Measurements from ENCODE around the gene CPNE5.

CPNE5 gene

GRCh38 chr6:36838896-36839748, at the start of gene CPNE5:
TSS of gene CPNE5 (minus strand) at chr6:36839444. CDS start at chr6:36839377, 67 bp downstream.
- FAIRE-seq = no peak

GRCh38 chr6:36888115-36888643, 48.9 kb upstream of the CPNE5 start:
- no peak for FAIRE-seq

GRCh38 chr6:36886950-36887618, 47.8 kb upstream of the CPNE5 start:
- no peak for FAIRE-seq

- FAIRE-seq = peak; percentile 65
These were observed 46.5 kb upstream of the CPNE5 start, which contains the start of gene C6orf89 for GRCh38 chr6:36885461-36886401. TSS of gene C6orf89 (plus strand) at chr6:36885952. CDS start at chr6:36899445, 13,493 bp downstream.

- no peak for FAIRE-seq
These were observed 45.4 kb upstream of the CPNE5 start for GRCh38 chr6:36884610-36885009.

- FAIRE-seq = no peak
These were observed 36.0 kb upstream of the CPNE5 start for GRCh38 chr6:36875250-36875633.

- FAIRE-seq = peak; percentile 87
These were observed 35.4 kb upstream of the CPNE5 start, which contains the start of gene PPIL1 for GRCh38 chr6:36874443-36875249. TSS of gene PPIL1 (minus strand) at chr6:36874803. CDS start at chr6:36874772, 31 bp downstream.

GRCh38 chr6:36873612-36874442, 34.6 kb upstream of the CPNE5 start:
- no peak for FAIRE-seq

GRCh38 chr6:36873115-36873514, 33.9 kb upstream of the CPNE5 start:
- FAIRE-seq = no peak

GRCh38 chr6:36871686-36872085, 32.4 kb upstream of the CPNE5 start:
- FAIRE-seq = no peak

- FAIRE-seq = no peak
These were observed 28.4 kb upstream of the CPNE5 start for GRCh38 chr6:36867471-36868224.

- no peak for FAIRE-seq
These were observed 26.6 kb upstream of the CPNE5 start for GRCh38 chr6:36865835-36866234.

GRCh38 chr6:36863670-36864540, 24.7 kb upstream of the CPNE5 start:
- FAIRE-seq = no peak

GRCh38 chr6:36862848-36863382, 23.7 kb upstream of the CPNE5 start:
- FAIRE-seq = no peak

GRCh38 chr6:36862164-36862847, 23.1 kb upstream of the CPNE5 start:
- FAIRE-seq = no peak

GRCh38 chr6:36860126-36860525, 20.9 kb upstream of the CPNE5 start:
- no peak for FAIRE-seq

- no peak for FAIRE-seq
These were observed 19.2 kb upstream of the CPNE5 start for GRCh38 chr6:36858407-36858981.

GRCh38 chr6:36857325-36857724, 18.1 kb upstream of the CPNE5 start:
- FAIRE-seq = no peak

Data from TTC549 (cell line).